GM19239 (cell line): Measurements from ENCODE around the gene KRTAP5-6.

Experiments used
- DNase-seq: peaks from one replicate; pipeline ENCODE4 v3.0.0; 2011; ENCODE audit warnings: low spot score; ENCODE audit not compliant: insufficient read length
- FAIRE-seq: peaks from 2 replicates; lab custom pipeline; 2011; peaks lifted over from hg19 to GRCh38; lab: Jason Lieb, UNC

Gene KRTAP5-6

GRCh38 chr11:1729692-1730011 lies 32.7 kb downstream of the KRTAP5-6 start:
- DNase-seq (no peak), FAIRE-seq (no peak)

- DNase-seq (no peak), FAIRE-seq (no peak)
Observed at GRCh38 chr11:1730059-1730629, 33.1 kb downstream of the KRTAP5-6 start.

GRCh38 chr11:1731451-1732059 lies 34.6 kb downstream of the KRTAP5-6 start:
- FAIRE-seq = no peak
- no peak for DNase-seq

DNA sequence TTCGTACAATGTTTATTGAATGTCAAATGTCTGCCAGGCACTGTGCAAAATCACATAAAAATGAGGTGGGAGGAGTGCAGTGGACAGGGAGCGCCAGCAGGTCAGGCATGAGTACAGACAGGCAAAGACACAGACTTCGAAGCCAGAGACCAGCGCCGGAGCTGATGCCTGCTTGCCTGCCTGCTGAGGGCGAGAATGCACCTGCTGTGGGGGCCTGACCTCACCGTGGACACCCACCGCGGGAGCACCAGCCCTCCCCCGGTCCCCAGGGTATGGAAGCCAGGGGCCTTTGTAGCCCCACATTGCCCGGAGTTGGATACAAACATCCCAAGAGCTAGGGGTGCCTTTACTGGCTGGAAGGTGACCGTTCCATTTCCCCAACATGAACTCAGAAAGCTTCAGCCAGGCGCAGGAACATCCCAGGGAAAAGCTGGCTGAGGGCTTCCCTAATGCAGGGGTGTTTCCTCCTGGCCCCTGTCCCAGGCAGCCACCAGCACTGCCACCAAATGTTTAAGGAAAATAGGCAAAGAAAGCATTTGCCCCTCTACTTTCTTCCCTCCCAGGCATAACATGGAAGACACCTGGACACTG lies 35.5 kb downstream of the KRTAP5-6 start:
- FAIRE-seq (no peak), DNase-seq (no peak)

DNA sequence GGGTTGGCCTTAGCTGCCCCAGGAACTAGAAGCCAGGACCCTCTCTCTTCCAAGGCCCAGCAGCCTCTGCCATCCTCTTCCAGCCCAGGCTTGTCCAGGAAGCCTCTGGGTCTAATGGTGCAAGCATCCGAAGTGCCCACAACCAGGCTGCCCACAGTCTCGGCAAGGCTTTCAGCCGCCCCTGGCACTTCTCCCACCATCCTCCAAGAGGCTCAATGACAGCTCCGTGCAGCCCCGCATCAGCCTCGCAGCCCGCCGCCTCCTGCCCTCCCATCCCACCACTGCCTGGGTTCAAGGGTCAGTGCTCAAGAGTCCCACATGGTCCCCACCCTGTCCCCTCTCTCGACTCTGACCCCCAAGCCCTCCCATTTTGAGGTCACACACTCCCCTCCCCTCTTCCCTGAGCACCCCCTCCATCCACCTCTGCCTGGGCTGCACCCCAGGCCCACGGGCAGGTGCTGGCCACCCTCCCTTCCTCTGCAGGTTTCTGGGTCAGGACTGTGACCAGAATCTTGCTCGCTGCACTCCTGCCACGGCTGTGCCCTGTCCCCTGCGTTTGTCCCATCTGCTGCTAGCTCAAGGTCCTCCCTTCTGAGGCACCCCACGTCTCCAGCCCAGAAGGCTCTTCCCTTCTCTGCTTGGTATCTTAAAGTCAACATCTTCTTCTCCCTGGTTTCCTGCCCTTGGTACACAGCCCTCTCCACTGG lies 36.2 kb downstream of the KRTAP5-6 start:
- FAIRE-seq = no peak
- no peak for DNase-seq

DNA sequence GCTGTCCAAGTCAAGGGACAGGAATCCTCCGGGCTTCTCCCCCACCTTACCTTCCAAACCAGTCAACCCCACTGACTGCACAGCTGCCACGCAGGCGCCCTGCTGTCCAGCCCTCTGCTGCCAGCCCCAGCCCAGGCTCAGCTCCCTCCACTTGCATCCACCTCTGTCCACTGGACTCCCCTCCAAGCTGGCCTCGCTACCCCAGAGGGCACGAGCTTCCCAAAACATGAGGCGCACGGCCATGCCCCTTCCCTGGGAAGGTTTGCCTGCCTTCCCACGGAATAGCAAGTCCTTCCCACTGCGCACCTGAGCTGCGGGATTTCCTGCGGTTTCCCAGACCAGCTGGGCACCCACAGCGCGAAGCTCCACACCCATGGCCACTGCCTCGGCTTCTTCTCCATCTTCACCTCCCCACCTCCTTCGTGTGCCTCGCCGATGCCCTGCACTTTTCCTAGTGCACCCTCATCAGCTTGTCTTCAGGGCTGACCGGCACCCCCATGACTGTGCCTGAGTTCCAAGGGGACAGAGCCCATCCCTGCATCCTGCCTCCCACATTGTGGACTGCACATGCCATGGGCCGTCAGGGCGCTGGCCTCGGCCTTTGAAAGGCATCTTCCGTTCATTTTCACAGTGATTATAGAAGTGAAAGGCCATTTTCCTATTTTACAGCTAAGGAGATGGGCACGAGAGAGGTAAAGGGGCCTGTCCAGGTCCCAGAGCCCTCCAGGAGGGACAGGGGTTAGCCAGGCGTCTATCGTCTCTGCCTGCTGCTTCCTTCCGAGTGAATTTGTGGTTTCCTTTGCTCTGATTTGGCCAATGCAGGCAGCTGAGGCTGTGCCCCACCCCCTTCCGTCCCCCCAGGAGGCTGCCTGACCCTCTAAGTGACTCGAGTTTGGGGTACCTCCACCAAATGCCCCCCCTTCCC lies 37.0 kb downstream of the KRTAP5-6 start:
- DNase-seq (no peak), FAIRE-seq (no peak)

- DNase-seq (no peak), FAIRE-seq (no peak)
Observed at GRCh38 chr11:1734641-1735081, 37.7 kb downstream of the KRTAP5-6 start.

DNA sequence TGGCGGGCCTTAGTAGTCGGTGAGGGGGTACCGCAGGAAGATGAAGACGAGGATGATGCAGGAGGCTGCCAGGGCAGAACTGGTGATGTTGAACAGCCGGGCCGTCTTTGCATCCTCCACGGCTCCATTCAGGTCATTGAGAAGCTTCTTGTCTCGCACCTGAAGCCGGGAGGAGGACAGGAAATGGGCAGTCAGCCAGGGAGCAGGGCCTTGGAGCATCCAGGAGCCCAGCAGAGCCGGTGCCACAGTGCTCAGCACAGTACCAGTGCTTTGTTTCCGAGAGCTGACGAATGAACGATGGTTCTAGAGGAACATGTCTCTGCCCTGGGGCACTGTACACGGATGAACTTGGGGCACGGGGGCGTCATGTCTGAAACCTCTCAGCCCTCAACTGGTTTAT lies 38.3 kb downstream of the KRTAP5-6 start:
- DNase-seq (no peak), FAIRE-seq (no peak)

GRCh38 chr11:1736447-1736992 lies 39.5 kb downstream of the KRTAP5-6 start:
- FAIRE-seq (no peak), DNase-seq (no peak)

GRCh38 chr11:1737080-1737757 lies 40.2 kb downstream of the KRTAP5-6 start:
- FAIRE-seq (no peak), DNase-seq (no peak)

GRCh38 chr11:1738380-1738779 lies 41.4 kb downstream of the KRTAP5-6 start:
- no peak for FAIRE-seq

DNA sequence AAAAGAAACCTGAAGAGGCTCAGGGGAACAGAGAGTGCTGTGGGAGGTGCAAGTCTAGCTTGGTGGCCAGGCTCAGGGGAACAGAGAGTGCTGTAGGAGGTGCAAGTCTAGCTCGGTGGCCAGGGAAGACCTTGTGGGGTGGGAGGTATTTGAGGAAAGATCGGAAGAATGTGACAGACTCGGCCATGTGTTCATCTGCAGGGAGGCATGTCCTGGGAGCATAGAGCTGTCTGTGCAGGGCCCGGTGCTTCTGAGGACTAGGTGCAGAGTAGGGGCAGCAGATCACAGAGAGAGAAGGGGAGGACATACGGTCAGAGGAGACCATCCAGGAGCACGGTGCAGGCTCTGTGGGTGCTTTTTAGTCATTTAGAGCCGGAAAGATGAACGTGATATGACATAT lies 42.6 kb downstream of the KRTAP5-6 start:
- DNase-seq (no peak), FAIRE-seq (no peak)

More at GRCh38 chr11:1738380-1738779, 41.4 kb downstream of the KRTAP5-6 start:
- DNase-seq = no peak

GRCh38 chr11:1740786-1741530 lies 44.0 kb downstream of the KRTAP5-6 start:
- DNase-seq (no peak), FAIRE-seq (no peak)

- no peak for FAIRE-seq
- DNase-seq = no peak
Observed at GRCh38 chr11:1741741-1742140, 44.7 kb downstream of the KRTAP5-6 start.

GRCh38 chr11:1742371-1742770 lies 45.4 kb downstream of the KRTAP5-6 start:
- FAIRE-seq = no peak

DNA sequence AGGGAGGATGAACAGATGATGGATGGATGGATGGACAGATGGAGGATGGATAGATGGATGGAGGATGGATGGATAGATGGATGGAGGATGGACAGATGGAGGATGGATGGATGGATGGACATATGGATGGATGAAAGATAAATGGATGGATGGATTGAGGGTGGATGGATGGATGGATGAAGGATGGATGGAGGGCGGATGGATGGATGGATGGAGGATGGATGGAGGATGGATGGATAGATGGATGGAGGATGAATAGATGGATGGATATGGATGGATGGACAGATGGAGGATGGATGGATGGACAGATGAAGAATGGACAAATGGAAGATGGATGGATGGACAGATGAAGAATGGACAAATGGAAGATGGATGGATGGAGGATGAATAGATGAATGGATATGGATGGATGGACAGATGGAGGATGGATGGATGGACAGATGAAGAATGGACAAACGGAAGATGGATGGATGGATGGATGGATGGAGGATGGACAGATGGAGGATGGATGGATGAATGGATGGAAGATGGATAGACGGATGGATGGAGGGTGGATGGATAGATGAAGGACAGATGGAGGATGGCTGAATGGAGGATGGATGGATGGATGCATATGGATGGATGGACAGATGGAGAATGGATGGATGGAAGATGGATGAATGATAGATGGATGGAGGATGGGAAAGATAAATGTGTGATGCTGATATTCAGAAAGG lies 46.0 kb downstream of the KRTAP5-6 start:
- no peak for DNase-seq
- FAIRE-seq = no peak

More at GRCh38 chr11:1742371-1742770, 45.4 kb downstream of the KRTAP5-6 start:
- no peak for DNase-seq

DNA sequence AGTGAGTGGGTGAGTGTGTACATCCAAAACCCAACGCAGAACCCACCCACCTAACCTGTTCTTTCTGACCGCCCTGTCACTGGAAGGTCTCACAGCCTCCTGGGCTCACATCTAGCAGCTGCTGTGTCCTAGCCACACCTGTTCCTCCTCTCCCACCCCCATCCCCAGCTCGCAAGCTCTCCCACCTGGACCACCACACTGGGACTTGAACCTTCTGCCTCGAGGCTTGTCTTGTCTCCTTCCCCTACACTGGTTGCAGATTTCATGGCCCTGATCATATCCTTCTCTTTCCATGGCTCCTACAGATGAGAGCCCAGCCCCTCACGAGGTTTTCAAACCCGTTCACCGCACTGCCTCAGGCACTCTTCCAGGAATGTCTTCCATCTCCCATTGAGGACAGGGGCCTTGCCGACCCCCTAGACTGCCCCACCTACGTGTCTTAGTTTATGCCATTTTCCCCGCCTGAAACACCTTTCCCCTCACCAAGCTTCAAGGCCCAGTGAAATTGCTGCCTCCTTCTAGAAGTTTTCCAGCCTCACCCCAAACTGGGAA lies 46.7 kb downstream of the KRTAP5-6 start:
- FAIRE-seq (no peak), DNase-seq (no peak)
